ENCODE measurements around the gene JCHAIN. TPM values are rescaled to one million over a fixed set of nuclear protein-coding genes. Genes with fewer than 3 reads are reported as not detected.
A peak's percentile ranks its signal among the peaks of the same experiment; 100 is the strongest.

Gene JCHAIN
- total and polyA plus RNA-seq, 2 of the 4 experiments (the other 2 are of a cell fraction) = 0.72 to 0.86 TPM

GRCh38 chr4:70701271-70701670 is 35.0 kb upstream of the JCHAIN start:
- H2BK15ac ChIP-seq (ENCODE audit: low read depth, low read length) = no peak overlapping the region

More at GRCh38 chr4:70701271-70701670, 35.0 kb upstream of the JCHAIN start:
- no peak overlapping the region; the same call in 1 of the 2 replicates for H2BK20ac ChIP-seq (ENCODE audit: low read depth, low read length)
- in situ Hi-C loops (cut with MboI; ENCODE audit: low sequenced_read_pairs) = no loop called here
- no peak overlapping the region for H4K8ac ChIP-seq (ENCODE audit: low read depth in 2 of 2, low read length in 2 of 2)
- H3K23ac ChIP-seq (ENCODE audit: low read depth, low read length) = no peak overlapping the region
- H3K14ac ChIP-seq (replicated peaks; ENCODE audit: low read depth, low read length) = no peak overlapping the region
- H2AFZ ChIP-seq (replicated peaks; ENCODE audit: low read length, poor library complexity) = no peak overlapping the region
- no peak overlapping the region for H3K4me3 ChIP-seq (ENCODE audit: insufficient read depth, low read depth, low read length)
- TF ChIP-seq SMC3 (IDR thresholded peaks at IDR 0.05; ENCODE audit: low read depth, low read length) = no peak
- TF ChIP-seq RCOR1 (IDR thresholded peaks at IDR 0.05; ENCODE audit: insufficient replicate concordance, low read length) = no peak
- TF ChIP-seq BHLHE40 (IDR thresholded peaks at IDR 0.05; ENCODE audit: low read depth, low read length) = no peak
- no peak for TF ChIP-seq CHD1 (IDR thresholded peaks at IDR 0.05; ENCODE audit: low read depth, low read length)
- no peak for TF ChIP-seq CTCF (conservative IDR thresholded peaks at IDR 0.05; ENCODE audit: low read depth, low read length)
- no peak for TF ChIP-seq POLR2A (IDR thresholded peaks at IDR 0.05; ENCODE audit: low read depth, low read length)
- TF ChIP-seq MAFK (IDR thresholded peaks at IDR 0.05; ENCODE audit: low read depth, low read length) = no peak
- TF ChIP-seq MXI1 (IDR thresholded peaks at IDR 0.05; ENCODE audit: borderline replicate concordance, low read depth, low read length) = no peak
- TF ChIP-seq USF2 (IDR thresholded peaks at IDR 0.05; ENCODE audit: low read depth, low read length) = no peak
- TF ChIP-seq CEBPB (IDR thresholded peaks at IDR 0.05; ENCODE audit: low read depth, low read length) = no peak
- TF ChIP-seq, protein P1, sequence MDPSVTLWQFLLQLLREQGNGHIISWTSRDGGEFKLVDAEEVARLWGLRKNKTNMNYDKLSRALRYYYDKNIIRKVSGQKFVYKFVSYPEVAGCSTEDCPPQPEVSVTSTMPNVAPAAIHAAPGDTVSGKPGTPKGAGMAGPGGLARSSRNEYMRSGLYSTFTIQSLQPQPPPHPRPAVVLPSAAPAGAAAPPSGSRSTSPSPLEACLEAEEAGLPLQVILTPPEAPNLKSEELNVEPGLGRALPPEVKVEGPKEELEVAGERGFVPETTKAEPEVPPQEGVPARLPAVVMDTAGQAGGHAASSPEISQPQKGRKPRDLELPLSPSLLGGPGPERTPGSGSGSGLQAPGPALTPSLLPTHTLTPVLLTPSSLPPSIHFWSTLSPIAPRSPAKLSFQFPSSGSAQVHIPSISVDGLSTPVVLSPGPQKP (IDR thresholded peaks at IDR 0.05; ENCODE audit: borderline replicate concordance, low read depth, low read length) = no peak
- TF ChIP-seq FOS (IDR thresholded peaks at IDR 0.05; ENCODE audit: low read depth, low read length) = no peak
- TF ChIP-seq MAZ (IDR thresholded peaks at IDR 0.05; ENCODE audit: borderline replicate concordance, low read depth, low read length) = no peak
- TF ChIP-seq RAD21 (IDR thresholded peaks at IDR 0.05; ENCODE audit: low read length) = no peak
- no peak for TF ChIP-seq NFE2L2 (IDR thresholded peaks at IDR 0.05; ENCODE audit: low read depth, low read length)
- no peak for TF ChIP-seq RFX5 (IDR thresholded peaks at IDR 0.05; ENCODE audit: low read depth, low read length)
- peak overlapping the region; percentile 19; the same call in 1 of the 2 replicates for H4K5ac ChIP-seq (ENCODE audit: low read depth, low read length)
- no peak overlapping the region for H2AK9ac ChIP-seq (replicated peaks; ENCODE audit: low read depth, low read length, poor library complexity)
- H3K4me1 ChIP-seq (ENCODE audit: control insufficient read depth, insufficient read depth, low read length) = no peaks in the 10 kb centered on the region
- H3K27me3 ChIP-seq (ENCODE audit: control insufficient read depth, insufficient read depth, low read length) = no peaks in the 10 kb centered on the region
- dilution Hi-C loops (cut with HindIII; ENCODE audit: low sequenced_read_pairs, unreplicated experiment) = no loop called here
- no peak overlapping the region for H3K4me2 ChIP-seq (ENCODE audit: low read depth, low read length)
- H2AK5ac ChIP-seq (ENCODE audit: low read depth, low read length) = no peak overlapping the region
- no peak overlapping the region for H3K9ac ChIP-seq (ENCODE audit: low read depth, low read length)
- H3K4ac ChIP-seq (ENCODE audit: low read depth, low read length) = no peak overlapping the region
- no peak overlapping the region for H3K18ac ChIP-seq (ENCODE audit: low read depth, low read length)
- no peak overlapping the region for H3K27ac ChIP-seq (ENCODE audit: insufficient read depth, low read length)
- no TSS peak for BruUV-seq (replicated peaks)
- POLR2A ChIA-PET (ENCODE audit: unreplicated experiment) = no interaction called here
- CTCF ChIA-PET = no interaction called here
- DNase-seq = no peak
- no peaks in the 10 kb centered on the region for H3K9me3 ChIP-seq (ENCODE audit: control insufficient read depth, insufficient read depth, low read length)
- peaks cover 6 to 9% of the 10 kb centered on the region in 2 experiments; a peak in 3 of 4 replicates for H3K79me1 ChIP-seq (ENCODE audit: low read depth in 1 of 2, low read length in 2 of 2)
- no peak overlapping the region for H4K91ac ChIP-seq (ENCODE audit: insufficient read depth, low read depth, low read length)
- H4K20me1 ChIP-seq (ENCODE audit: insufficient read depth, low read length) = no peaks in the 10 kb centered on the region
- ATAC-seq (ENCODE audit: low read depth) = no peak
- no peak overlapping the region for H3K56ac ChIP-seq (ENCODE audit: extremely low read depth, insufficient read depth, low read length)
- H3K36me3 ChIP-seq (ENCODE audit: control insufficient read depth, insufficient read depth, low read length) = no peaks in the 10 kb centered on the region
- peak overlapping the region; percentile 21; the same call in 1 of the 2 replicates for H2BK120ac ChIP-seq (ENCODE audit: low read depth, low read length)
- intact Hi-C loops (cut with micrococcal nuclease) = no loop called here
- H3K9me1 ChIP-seq (ENCODE audit: insufficient read depth, low read length) = no peaks in the 10 kb centered on the region
- H2BK5ac ChIP-seq (ENCODE audit: low read depth, low read length, poor library complexity, severe bottlenecking) = peak overlapping the region; percentile 46
- WGBS, 2 experiments (ENCODE audit: extremely low coverage in 2 of 2, insufficient read length in 1 of 2) = no CpG with 5 or more reads among the region's 1 CpG

Data from IMR-90 (cell line).